GM12801 (cell line): Measurements from ENCODE around the gene PIRT.

Source experiments
- TF ChIP-seq, protein P1 (sequence below): IDR thresholded peaks from one replicate; pipeline ENCODE4 v1.5.1; 2011; ENCODE audit warnings: control low read depth; ENCODE audit not compliant: insufficient read length; ENCODE audit errors: extremely low read depth

Gene PIRT

DNA sequence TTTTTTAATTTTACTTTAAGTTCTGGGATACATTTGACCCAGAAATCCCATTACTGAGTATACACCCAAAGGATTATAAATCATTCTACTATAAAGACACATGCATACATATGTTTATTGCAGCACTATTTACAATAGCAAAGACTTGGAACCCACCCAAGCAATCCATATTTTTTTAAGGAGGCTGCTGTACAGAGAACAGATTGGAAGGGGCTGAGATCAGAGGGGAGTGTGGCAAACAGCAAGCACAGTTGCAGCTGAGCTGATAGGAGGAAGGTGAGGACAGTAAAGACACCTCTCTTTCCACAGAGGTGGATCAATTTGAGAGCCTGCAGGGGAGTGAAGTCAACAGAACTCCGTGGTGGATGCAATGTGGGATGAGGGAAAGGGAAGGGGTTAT lies 23.8 kb downstream of the PIRT start:
- TF ChIP-seq, protein P1, sequence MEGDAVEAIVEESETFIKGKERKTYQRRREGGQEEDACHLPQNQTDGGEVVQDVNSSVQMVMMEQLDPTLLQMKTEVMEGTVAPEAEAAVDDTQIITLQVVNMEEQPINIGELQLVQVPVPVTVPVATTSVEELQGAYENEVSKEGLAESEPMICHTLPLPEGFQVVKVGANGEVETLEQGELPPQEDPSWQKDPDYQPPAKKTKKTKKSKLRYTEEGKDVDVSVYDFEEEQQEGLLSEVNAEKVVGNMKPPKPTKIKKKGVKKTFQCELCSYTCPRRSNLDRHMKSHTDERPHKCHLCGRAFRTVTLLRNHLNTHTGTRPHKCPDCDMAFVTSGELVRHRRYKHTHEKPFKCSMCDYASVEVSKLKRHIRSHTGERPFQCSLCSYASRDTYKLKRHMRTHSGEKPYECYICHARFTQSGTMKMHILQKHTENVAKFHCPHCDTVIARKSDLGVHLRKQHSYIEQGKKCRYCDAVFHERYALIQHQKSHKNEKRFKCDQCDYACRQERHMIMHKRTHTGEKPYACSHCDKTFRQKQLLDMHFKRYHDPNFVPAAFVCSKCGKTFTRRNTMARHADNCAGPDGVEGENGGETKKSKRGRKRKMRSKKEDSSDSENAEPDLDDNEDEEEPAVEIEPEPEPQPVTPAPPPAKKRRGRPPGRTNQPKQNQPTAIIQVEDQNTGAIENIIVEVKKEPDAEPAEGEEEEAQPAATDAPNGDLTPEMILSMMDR, result no peak

DNA sequence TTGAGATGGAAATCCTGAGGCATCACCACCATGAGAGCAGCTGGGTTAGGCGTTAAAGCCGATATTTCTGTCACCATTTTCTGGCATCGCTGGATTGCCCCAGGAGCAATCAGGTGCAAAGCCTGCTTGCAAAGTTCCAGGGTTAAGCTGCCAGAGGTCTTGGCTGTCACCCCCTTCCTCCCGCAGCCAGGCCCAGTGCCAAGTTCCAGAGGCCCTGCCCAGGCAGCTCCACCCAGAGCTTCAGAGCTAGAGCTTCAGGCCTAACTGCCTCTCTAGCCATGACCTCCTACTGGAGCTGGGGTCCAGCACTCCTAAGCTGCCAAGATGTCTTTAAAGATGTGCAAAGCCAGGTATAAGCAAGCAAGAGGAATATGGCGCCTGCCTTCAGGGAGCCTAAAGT lies 25.2 kb downstream of the PIRT start:
- TF ChIP-seq, protein P1, result no peak

DNA sequence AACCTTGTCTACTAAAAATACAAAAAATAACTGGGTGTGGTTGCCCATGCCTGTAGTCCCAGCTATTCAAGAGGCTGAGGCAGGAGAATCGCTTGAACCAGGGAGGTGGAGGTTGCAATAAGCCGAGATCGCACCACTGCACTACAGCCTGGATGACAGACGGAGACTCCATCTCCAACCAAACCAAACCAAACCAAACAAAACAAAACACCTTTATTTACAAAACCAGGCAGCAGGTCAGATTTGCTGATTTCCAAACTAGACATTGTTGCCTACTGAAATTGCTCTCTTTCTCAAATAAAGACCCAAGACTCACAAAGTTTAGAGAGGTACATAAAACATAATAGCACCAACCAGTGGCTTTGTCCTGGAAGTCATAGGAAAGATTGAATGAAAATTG lies 28.3 kb downstream of the PIRT start:
- TF ChIP-seq, protein P1, result no peak

DNA sequence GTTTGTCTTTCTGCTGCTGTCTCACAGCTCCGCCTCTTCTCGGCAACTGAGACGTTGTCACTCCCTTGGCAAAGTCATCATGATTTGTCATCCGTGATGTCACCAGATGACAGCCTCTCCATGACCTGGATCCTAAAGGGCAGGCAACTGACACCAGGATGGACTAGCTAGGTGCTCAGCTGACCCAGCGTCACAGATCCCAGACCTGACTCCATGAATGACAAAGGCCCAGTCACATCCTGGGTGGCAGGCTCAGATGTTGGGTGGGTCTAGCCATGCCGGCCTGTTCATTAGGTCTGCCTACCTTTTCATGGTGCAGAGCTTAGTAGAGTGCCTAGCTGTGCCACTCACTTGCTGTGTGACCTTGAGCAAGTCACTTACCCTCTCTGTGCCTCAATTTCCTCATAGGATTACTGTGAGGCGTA lies 30.2 kb downstream of the PIRT start:
- TF ChIP-seq, protein P1, result no peak

DNA sequence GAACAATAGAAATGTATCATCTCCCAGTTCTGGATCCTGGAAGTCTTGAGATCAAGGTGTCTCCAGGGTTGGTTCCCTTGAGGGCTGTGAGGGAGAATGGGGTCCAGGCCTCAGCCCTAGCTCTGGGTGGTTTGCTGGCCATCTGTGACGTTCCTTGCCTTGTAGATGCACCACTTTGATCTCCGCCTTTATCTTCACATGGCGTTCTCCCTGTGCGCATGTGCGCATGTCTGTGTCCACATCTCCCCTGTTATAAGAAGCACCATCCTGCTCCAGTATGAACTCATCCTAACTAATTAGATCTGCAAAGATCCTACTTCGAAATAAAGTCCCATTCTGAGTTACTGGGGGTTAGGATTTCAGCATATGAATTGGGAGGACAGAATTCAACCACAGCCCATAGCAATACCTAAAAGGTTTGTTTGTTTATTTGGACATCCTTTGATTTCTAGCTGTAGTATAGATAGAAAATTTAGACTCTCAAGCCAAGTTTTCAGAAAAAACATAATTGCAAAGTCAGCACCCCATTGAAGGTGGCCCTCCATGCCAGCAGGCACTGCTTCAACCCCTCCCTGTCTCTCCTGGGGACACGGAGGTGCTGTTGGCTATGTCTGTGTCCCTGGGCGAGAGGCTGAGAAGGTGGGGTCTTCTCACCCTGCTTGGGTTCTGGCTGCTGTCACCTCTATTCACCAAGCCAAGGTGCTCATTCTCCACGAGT lies 31.2 kb downstream of the PIRT start:
- TF ChIP-seq, protein P1, result no peak

DNA sequence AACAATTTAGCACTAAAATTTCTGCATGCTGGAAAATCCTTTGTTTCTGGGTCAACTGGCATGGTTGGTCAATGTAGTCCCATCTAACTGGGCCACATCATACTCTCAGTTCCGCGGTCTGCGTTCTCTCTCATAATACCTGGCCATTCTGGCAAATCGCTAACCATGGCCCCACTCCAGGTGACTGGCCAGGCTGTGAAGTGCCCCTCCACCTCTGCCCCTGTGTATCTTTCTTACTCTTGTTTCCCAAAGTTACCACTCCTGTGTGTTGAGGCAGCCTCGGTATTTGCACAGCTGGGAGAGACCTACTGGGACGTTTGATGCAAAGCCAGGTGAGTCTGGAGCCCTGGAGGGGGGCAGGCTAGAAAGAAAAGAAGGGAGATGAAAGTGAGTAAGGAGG lies 32.0 kb downstream of the PIRT start:
- TF ChIP-seq, protein P1, result no peak

DNA sequence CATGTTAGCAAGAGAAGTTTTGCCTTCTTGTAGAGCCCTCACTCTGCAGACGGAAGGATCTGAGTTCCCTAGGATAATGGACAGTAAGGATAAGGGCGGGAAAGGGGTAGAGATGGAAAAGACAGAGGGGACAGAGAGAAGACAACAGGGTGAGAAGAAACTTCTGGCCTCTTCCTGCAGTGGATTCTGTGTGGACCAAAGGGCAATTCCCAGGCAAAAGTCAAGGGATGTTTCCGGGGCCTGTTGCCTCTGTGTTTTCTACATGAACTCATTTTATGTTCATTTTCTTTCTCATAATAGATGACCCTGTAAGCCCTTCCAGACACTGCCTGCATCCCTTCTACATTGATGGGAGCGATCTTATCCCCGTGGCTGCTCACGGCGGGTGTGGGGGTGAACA lies 33.3 kb downstream of the PIRT start:
- TF ChIP-seq, protein P1, result no peak
